GM18505 (cell line): Measurements from ENCODE around the gene DPP7.

ENCODE experiments used
- ATAC-seq: cut with Tn5 transposase; IDR thresholded peaks from one replicate; pipeline ENCODE4 v1.9.1; 2021; ENCODE audit not compliant: unreplicated experiment
- POLR2A ChIP-seq: IDR thresholded peaks from 4 replicates; pipeline ENCODE4 v1.6.1; 2011; ENCODE audit warnings: borderline replicate concordance; ENCODE audit not compliant: insufficient read depth, insufficient read length; ENCODE audit errors: extremely low read depth

The DPP7 gene

GRCh38 chr9:137086531-137087408, 27.8 kb downstream of the DPP7 start, which contains the start of gene MAN1B1:
TSS of gene MAN1B1 (plus strand) at chr9:137086985. CDS start at chr9:137087000, 15 bp downstream.
- peak; percentile 74 for ATAC-seq
- TF ChIP-seq POLR2A = peak; percentile 78

- ATAC-seq = peak; percentile 19
Observed at GRCh38 chr9:137085920-137086530, 28.5 kb downstream of the DPP7 start.

GRCh38 chr9:137084526-137084925, 30.0 kb downstream of the DPP7 start:
- TF ChIP-seq POLR2A = no peak
- no peak for ATAC-seq

More at GRCh38 chr9:137085920-137086530, 28.5 kb downstream of the DPP7 start:
- TF ChIP-seq POLR2A = no peak

GRCh38 chr9:137083394-137084004, 31.0 kb downstream of the DPP7 start:
- TF ChIP-seq POLR2A = peak; percentile 24
- no peak for ATAC-seq

GRCh38 chr9:137082925-137083290, 31.6 kb downstream of the DPP7 start:
- ATAC-seq = no peak
- TF ChIP-seq POLR2A = no peak

- TF ChIP-seq POLR2A = no peak
- ATAC-seq = no peak
Observed at GRCh38 chr9:137082222-137082924, 32.2 kb downstream of the DPP7 start.

- no peak for ATAC-seq
- no peak for TF ChIP-seq POLR2A
Observed at GRCh38 chr9:137080260-137081122, 34.0 kb downstream of the DPP7 start.

GRCh38 chr9:137079401-137079787, 35.1 kb downstream of the DPP7 start:
- ATAC-seq = no peak
- TF ChIP-seq POLR2A = no peak

- no peak for TF ChIP-seq POLR2A
- no peak for ATAC-seq
Observed at GRCh38 chr9:137078701-137079400, 35.7 kb downstream of the DPP7 start.

- ATAC-seq = peak; percentile 21
- no peak for TF ChIP-seq POLR2A
Observed at GRCh38 chr9:137077758-137078693, 36.5 kb downstream of the DPP7 start.
